CD4-positive, CD25-positive, alpha-beta regulatory T cell (primary cell): ENCODE measurements around the gene PDZD8. TPM values are rescaled to one million over a fixed set of nuclear protein-coding genes. Genes with fewer than 3 reads are reported as not detected.

Source experiments
- ATAC-seq, 2 donors: fragments of 150-1000 bp; cut with Tn5 transposase; one replicate each; pipeline ENCODE4 v1.10.0; 2021; ENCODE audit warnings: low read depth in 2 of 2, moderate number of reproducible peaks in 2 of 2, moderate library complexity in 1 of 2
- DNase-seq, 3 donors: peaks; one replicate each; pipeline versions ENCODE4 v3.0.0 to v3.0.0-alpha.2; 2012 to 2022; ENCODE audit warnings: mixed read lengths in 1 of 3
- H3K27ac ChIP-seq: one replicate; pipeline ENCODE4 v1.7.0; 2013; ENCODE audit warnings: mild to moderate bottlenecking, low read length; ENCODE audit not compliant: insufficient read depth, poor library complexity, severe bottlenecking
- H3K27me3 ChIP-seq: one replicate; pipeline ENCODE4 v1.7.0; 2013; ENCODE audit warnings: low read length; ENCODE audit not compliant: control insufficient read depth, insufficient read depth
- H3K36me3 ChIP-seq: one replicate; pipeline ENCODE4 v1.7.0; 2013; ENCODE audit warnings: mild to moderate bottlenecking, low read length, moderate library complexity; ENCODE audit not compliant: control insufficient read depth, insufficient read depth
- H3K4me1 ChIP-seq: 2 replicates; pipeline ENCODE4 v1.7.0; 2013; ENCODE audit warnings: mild to moderate bottlenecking, low read length; ENCODE audit not compliant: insufficient read depth, control insufficient read depth, poor library complexity, severe bottlenecking
- H3K4me3 ChIP-seq: one replicate; pipeline ENCODE4 v1.7.0; 2013; ENCODE audit warnings: low read depth, mild to moderate bottlenecking, low read length, moderate library complexity
- H3K9me3 ChIP-seq, 2 experiments: 1 replicate in 1 of 2; 2 replicates in 1 of 2; pipeline ENCODE4 v1.7.0; 2013; ENCODE audit warnings: low read length in 2 of 2, mild to moderate bottlenecking in 1 of 2, moderate library complexity in 1 of 2; ENCODE audit not compliant: control insufficient read depth in 2 of 2
- H3K27ac Mint-ChIP-seq, 3 donors: one replicate each; pipeline ENCODE4 v1.8.0; 2020 to 2022; ENCODE audit warnings: mild to moderate bottlenecking in 3 of 3, mixed read lengths in 3 of 3, moderate library complexity in 2 of 3
- H3K27me3 Mint-ChIP-seq: one replicate; pipeline ENCODE4 v1.8.0; 2022; ENCODE audit warnings: mild to moderate bottlenecking, mixed read lengths
- H3K36me3 Mint-ChIP-seq: one replicate; pipeline ENCODE4 v1.8.0; 2020; ENCODE audit warnings: mixed read lengths
- H3K4me1 Mint-ChIP-seq, 4 donors: one replicate each; pipeline ENCODE4 v1.8.0; 2020 to 2022; ENCODE audit warnings: mixed read lengths in 4 of 4, mild to moderate bottlenecking in 1 of 4
- H3K4me3 Mint-ChIP-seq, 4 donors: one replicate each; pipeline ENCODE4 v1.8.0; 2020 to 2022; ENCODE audit warnings: mild to moderate bottlenecking in 4 of 4, mixed read lengths in 4 of 4, moderate library complexity in 3 of 4
- H3K9me3 Mint-ChIP-seq, 7 donors: one replicate each; pipeline ENCODE4 v1.8.0; 2020 to 2022; ENCODE audit warnings: mixed read lengths in 7 of 7, mild to moderate bottlenecking in 3 of 7, moderate library complexity in 2 of 7
- polyA plus RNA-seq, 4 donors: library from polyadenylated mRNA; unstranded; fragments of 300-500 nt; fragmentation: Illumina TruSeq; gene quantifications; one replicate each; pipeline ENCODE4 v1.2.3, GENCODE V29; 2021
- total RNA-seq: library from RNA; stranded (reverse); gene quantifications from one replicate; pipeline ENCODE4 v1.2.3, GENCODE V29; 2022

PDZD8 gene
- total and polyA plus RNA-seq, 5 donors from 2014 or later = 3.1 to 30.4 (median 8.4) TPM

- Histone ChIP-seq H3K4me3 (no peak overlapping the region), H3K27me3 (no peaks in the 10 kb centered on the region), H3K4me1 (peaks cover 18% of the 10 kb centered on the region), H3K27ac (no peak overlapping the region), H3K36me3 (no peaks in the 10 kb centered on the region), H3K9me3 (no peaks in the 10 kb centered on the region)
- DNase-seq (peak in 1 of 3 donors; percentile 36), ATAC-seq (peak in 1 of 2 donors; percentile 22)
- peaks cover 53 to 79% (median 66%) of the 10 kb centered on the region in 4 donors for H3K4me1 Mint-ChIP-seq
- no peaks in the 10 kb centered on the region for H3K9me3 Mint-ChIP-seq
- H3K36me3 Mint-ChIP-seq = peaks cover 8% of the 10 kb centered on the region
- no peaks in the 10 kb centered on the region for H3K27me3 Mint-ChIP-seq
- H3K27ac Mint-ChIP-seq = peak overlapping the region in 1 of 3 donors; percentile 1
- peak overlapping the region in 1 of 4 donors; percentile 38 for H3K4me3 Mint-ChIP-seq
Measured at GRCh38 chr10:117365612-117366011, 9.6 kb downstream of the PDZD8 start.

- Histone ChIP-seq H3K27me3 (no peaks in the 10 kb centered on the region), H3K4me3 (no peak overlapping the region), H3K9me3 (no peaks in the 10 kb centered on the region), H3K27ac (no peak overlapping the region), H3K4me1 (peaks cover 18% of the 10 kb centered on the region), H3K36me3 (no peaks in the 10 kb centered on the region)
- peak overlapping the region in 2 of 4 donors; percentile 7 to 13 for H3K4me3 Mint-ChIP-seq
- no peaks in the 10 kb centered on the region for H3K27me3 Mint-ChIP-seq
- peaks cover 4% of the 10 kb centered on the region for H3K36me3 Mint-ChIP-seq
- H3K4me1 Mint-ChIP-seq = peaks cover 43 to 74% (median 62%) of the 10 kb centered on the region in 4 donors
- H3K27ac Mint-ChIP-seq = peak overlapping the region in 2 of 3 donors; percentile 8 to 15
- ATAC-seq (no peak), DNase-seq (no peak)
- H3K9me3 Mint-ChIP-seq = no peaks in the 10 kb centered on the region
Measured at GRCh38 chr10:117364110-117364960, 10.9 kb downstream of the PDZD8 start.

- DNase-seq (peak in 1 of 3 donors; percentile 40), ATAC-seq (no peak)
- Mint-ChIP-seq H3K27me3 (no peaks in the 10 kb centered on the region), H3K9me3 (no peaks in the 10 kb centered on the region), H3K4me1 (peaks cover 46 to 74% (median 59%) of the 10 kb centered on the region in 4 donors), H3K36me3 (peaks cover 3% of the 10 kb centered on the region), H3K27ac (no peak overlapping the region), H3K4me3 (peak overlapping the region in 2 of 4 donors; percentile 13 to 25)
- H3K4me3 ChIP-seq = no peak overlapping the region
- peaks cover 18% of the 10 kb centered on the region for H3K4me1 ChIP-seq
- H3K9me3 ChIP-seq = no peaks in the 10 kb centered on the region
- H3K27me3 ChIP-seq = no peaks in the 10 kb centered on the region
- H3K36me3 ChIP-seq = no peaks in the 10 kb centered on the region
- H3K27ac ChIP-seq = no peak overlapping the region
Measured at GRCh38 chr10:117363028-117363427, 12.2 kb downstream of the PDZD8 start.

- Mint-ChIP-seq H3K4me1 (peaks cover 43 to 69% (median 56%) of the 10 kb centered on the region in 4 donors), H3K4me3 (no peak overlapping the region), H3K27ac (no peak overlapping the region), H3K9me3 (no peaks in the 10 kb centered on the region), H3K27me3 (no peaks in the 10 kb centered on the region), H3K36me3 (no peaks in the 10 kb centered on the region)
- Histone ChIP-seq H3K27me3 (no peaks in the 10 kb centered on the region), H3K4me3 (no peak overlapping the region), H3K4me1 (peaks cover 18% of the 10 kb centered on the region), H3K27ac (no peak overlapping the region), H3K9me3 (no peaks in the 10 kb centered on the region), H3K36me3 (no peaks in the 10 kb centered on the region)
- DNase-seq (no peak), ATAC-seq (no peak)
Measured at GRCh38 chr10:117362313-117362712, 12.9 kb downstream of the PDZD8 start.

GRCh38 chr10:117360994-117361667 is 14.1 kb downstream of the PDZD8 start:
- H3K9me3 ChIP-seq = no peaks in the 10 kb centered on the region
- Mint-ChIP-seq H3K4me3 (no peak overlapping the region), H3K9me3 (no peaks in the 10 kb centered on the region), H3K27ac (no peak overlapping the region), H3K27me3 (no peaks in the 10 kb centered on the region), H3K4me1 (peaks cover 38 to 57% (median 49%) of the 10 kb centered on the region in 4 donors), H3K36me3 (no peaks in the 10 kb centered on the region)
- no peak overlapping the region for H3K27ac ChIP-seq
- H3K27me3 ChIP-seq = no peaks in the 10 kb centered on the region
- ATAC-seq = no peak
- H3K36me3 ChIP-seq = no peaks in the 10 kb centered on the region
- no peak overlapping the region for H3K4me3 ChIP-seq
- DNase-seq = no peak
- H3K4me1 ChIP-seq = peaks cover 11% of the 10 kb centered on the region

GRCh38 chr10:117360016-117360415 is 15.2 kb downstream of the PDZD8 start:
- no peaks in the 10 kb centered on the region for H3K27me3 Mint-ChIP-seq
- ATAC-seq (no peak), DNase-seq (no peak)
- H3K4me3 ChIP-seq = no peak overlapping the region
- H3K36me3 Mint-ChIP-seq = no peaks in the 10 kb centered on the region
- no peaks in the 10 kb centered on the region for H3K9me3 Mint-ChIP-seq
- H3K9me3 ChIP-seq = no peaks in the 10 kb centered on the region
- H3K36me3 ChIP-seq = no peaks in the 10 kb centered on the region
- peaks cover 11% of the 10 kb centered on the region for H3K4me1 ChIP-seq
- no peak overlapping the region for H3K27ac ChIP-seq
- H3K4me1 Mint-ChIP-seq = peaks cover 38 to 49% (median 45%) of the 10 kb centered on the region in 4 donors
- no peak overlapping the region for H3K4me3 Mint-ChIP-seq
- no peak overlapping the region for H3K27ac Mint-ChIP-seq
- no peaks in the 10 kb centered on the region for H3K27me3 ChIP-seq

GRCh38 chr10:117355072-117355471 is 20.2 kb downstream of the PDZD8 start:
- Histone ChIP-seq H3K27ac (no peak overlapping the region), H3K4me1 (peaks cover 28% of the 10 kb centered on the region), H3K36me3 (no peaks in the 10 kb centered on the region), H3K27me3 (no peaks in the 10 kb centered on the region), H3K9me3 (no peaks in the 10 kb centered on the region), H3K4me3 (no peak overlapping the region)
- peak overlapping the region in 1 of 3 donors; percentile 6 for H3K27ac Mint-ChIP-seq
- peaks cover 42 to 58% (median 51%) of the 10 kb centered on the region in 4 donors for H3K4me1 Mint-ChIP-seq
- H3K4me3 Mint-ChIP-seq = no peak overlapping the region
- no peaks in the 10 kb centered on the region for H3K9me3 Mint-ChIP-seq
- DNase-seq (no peak), ATAC-seq (no peak)
- H3K36me3 Mint-ChIP-seq = no peaks in the 10 kb centered on the region
- H3K27me3 Mint-ChIP-seq = no peaks in the 10 kb centered on the region
